Mononuclear cell (primary cell): ENCODE results near the gene RAB1B. TPM values are rescaled to one million over a fixed set of nuclear protein-coding genes. Genes with fewer than 3 reads are reported as not detected.
"Not testable (repeated sequence)": the region's sequence is repeated elsewhere in the genome, so short reads cannot be mapped to it uniquely, and the experiment has no call there.

Experiments
- H3K27me3 ChIP-seq: 2 replicates; pipeline ENCODE4 v1.6.0; 2011; ENCODE audit warnings: low read length, control low read depth; ENCODE audit not compliant: insufficient read depth
- H3K4me1 ChIP-seq: 2 replicates; pipeline ENCODE4 v1.5.1; 2011; ENCODE audit warnings: mild to moderate bottlenecking, low read length, control low read depth; ENCODE audit not compliant: insufficient read depth
- H3K4me3 ChIP-seq: 2 replicates; pipeline ENCODE4 v1.5.1; 2011; ENCODE audit warnings: mild to moderate bottlenecking, low read length, moderate library complexity
- H3K9me3 ChIP-seq: 2 replicates; pipeline ENCODE4 v1.5.1; 2011; ENCODE audit warnings: low read depth, mild to moderate bottlenecking, control low read depth, low read length
- total RNA-seq: library from RNA; depleted of rRNA; stranded (reverse); fragments of >200 nt; gene quantifications from one replicate; pipeline ENCODE4 v1.2.3, GENCODE V29; 2012

RAB1B gene
- total RNA-seq, 1 donor, result 40.5 TPM

DNA sequence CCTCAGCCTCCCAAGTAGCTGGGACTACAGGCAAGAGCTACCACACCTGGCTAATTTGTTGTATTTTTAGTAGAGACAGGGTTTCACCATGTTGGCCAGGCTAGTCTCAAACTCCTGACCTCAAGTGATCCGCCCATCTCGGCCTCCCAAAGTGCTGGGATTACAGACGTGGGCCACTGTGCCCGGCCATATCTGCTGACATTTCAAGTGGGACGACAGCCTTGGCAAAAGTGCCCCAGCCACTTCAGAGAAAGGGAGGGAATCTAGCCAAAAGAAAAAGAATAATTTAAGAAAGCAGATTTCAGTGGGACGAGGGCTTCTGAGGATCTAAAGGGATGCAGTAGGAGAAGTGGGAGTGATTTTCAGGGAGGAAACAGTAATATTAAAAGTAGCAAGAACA lies 15.4 kb upstream of the RAB1B start:
- not testable (repeated sequence) for H3K9me3 ChIP-seq, H3K4me3 ChIP-seq, H3K27me3 ChIP-seq
- H3K4me1 ChIP-seq, result peaks cover 11% of the 10 kb centered on the region

DNA sequence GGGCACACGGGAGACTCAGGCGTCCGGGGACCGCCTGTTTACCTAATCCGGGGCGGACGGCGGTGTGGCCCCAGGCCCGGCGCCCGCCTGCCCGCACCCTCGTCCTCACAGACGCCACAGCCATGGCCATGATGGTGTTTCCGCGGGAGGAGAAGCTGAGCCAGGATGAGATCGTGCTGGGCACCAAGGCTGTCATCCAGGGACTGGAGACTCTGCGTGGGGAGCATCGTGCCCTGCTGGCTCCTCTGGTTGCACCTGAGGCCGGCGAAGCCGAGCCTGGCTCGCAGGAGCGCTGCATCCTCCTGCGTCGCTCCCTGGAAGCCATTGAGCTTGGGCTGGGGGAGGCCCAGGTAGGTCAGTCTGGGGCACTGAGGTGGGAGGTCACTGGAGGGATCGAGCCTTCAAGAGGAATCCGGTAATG lies 10.0 kb upstream of the RAB1B start:
- H3K9me3 ChIP-seq, result no peaks in the 10 kb centered on the region
- peaks cover 6% of the 10 kb centered on the region for H3K27me3 ChIP-seq
- H3K4me3 ChIP-seq, result peak overlapping the region; percentile 70

DNA sequence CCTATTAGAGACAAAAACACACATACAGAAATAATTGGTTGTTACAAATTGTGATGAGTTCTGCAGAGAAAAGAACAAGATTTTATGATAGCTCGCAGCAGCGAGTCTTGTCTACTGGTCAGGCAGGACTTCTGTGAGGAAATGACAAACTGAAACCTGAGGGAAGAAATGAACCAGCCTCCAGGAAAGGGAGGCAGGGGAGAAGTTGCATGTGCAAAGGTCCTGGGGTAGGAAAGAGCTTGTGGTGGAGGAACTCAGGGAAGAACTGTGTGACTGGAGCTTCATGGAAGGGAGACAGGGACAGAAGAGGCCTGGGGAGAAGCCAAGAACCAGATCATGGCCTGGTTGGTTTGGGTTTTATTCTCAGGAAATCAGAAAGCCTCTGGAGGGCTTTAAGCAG lies 9.2 kb upstream of the RAB1B start:
- Histone ChIP-seq H3K4me1 (peaks cover 20% of the 10 kb centered on the region), H3K27me3 (peaks cover 6% of the 10 kb centered on the region), H3K9me3 (no peaks in the 10 kb centered on the region), H3K4me3 (no peak overlapping the region)

More for the DNA sequence above, 10.0 kb upstream of the RAB1B start:
- peaks cover 20% of the 10 kb centered on the region for H3K4me1 ChIP-seq

DNA sequence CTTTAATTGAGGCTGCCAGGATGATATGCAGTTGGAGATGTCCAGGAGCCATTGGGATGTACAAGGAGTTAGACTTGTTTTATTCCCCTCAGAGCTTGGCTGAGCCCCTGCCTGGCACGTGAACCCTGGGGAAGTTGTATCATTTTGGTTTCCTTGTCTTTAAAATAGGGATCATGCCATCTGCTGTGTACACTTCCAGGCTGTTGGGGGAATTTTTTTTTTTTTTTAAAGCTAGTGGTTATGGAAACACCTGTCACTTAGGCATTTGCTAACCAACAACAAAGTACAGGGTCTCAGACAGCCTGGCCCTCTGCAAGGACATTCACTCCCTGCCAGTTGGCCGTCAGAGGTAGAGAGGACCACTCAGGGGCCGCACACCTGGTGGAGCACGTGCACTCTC lies 8.5 kb upstream of the RAB1B start:
- Histone ChIP-seq H3K9me3 (no peaks in the 10 kb centered on the region), H3K4me1 (peaks cover 20% of the 10 kb centered on the region), H3K27me3 (peaks cover 6% of the 10 kb centered on the region), H3K4me3 (no peak overlapping the region)

DNA sequence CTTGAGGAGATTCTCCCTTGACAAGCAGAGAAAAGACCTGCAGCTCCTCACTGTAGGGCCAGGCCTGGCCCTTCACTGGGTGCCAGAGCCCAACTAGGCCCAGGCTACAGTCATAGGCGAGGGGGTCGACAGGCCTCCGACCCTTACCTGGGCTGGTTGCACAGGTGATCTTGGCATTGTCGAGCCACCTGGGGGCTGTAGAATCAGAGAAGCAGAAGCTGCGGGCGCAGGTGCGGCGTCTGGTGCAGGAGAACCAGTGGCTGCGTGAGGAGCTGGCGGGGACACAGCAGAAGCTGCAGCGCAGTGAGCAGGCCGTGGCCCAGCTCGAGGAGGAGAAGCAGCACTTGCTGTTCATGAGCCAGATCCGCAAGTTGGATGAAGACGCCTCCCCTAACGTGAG lies 6.9 kb upstream of the RAB1B start:
- Histone ChIP-seq H3K4me1 (peaks cover 15% of the 10 kb centered on the region), H3K4me3 (no peak overlapping the region), H3K9me3 (no peaks in the 10 kb centered on the region), H3K27me3 (peaks cover 3% of the 10 kb centered on the region)

DNA sequence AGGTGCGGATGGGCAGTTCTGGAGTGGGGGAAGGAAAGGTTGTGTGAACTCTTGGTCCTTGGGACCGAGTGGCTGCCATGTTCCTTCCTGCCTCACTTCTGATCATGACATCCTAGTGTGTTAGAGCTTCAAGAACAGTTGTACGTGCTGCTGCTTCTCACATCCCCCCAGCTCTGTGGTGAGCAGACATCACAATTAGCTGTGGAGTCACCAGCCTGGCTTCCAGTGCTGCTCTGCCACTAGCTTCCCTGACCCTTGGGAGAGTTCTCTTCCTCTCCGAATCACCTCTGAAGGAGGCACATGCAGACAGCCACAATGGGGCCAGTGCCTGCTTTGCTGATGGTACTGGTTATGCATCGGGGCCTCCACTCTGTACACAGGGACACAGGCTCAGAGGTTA lies 6.2 kb upstream of the RAB1B start:
- Histone ChIP-seq H3K4me3 (no peak overlapping the region), H3K9me3 (no peaks in the 10 kb centered on the region), H3K27me3 (no peaks in the 10 kb centered on the region), H3K4me1 (peaks cover 16% of the 10 kb centered on the region)

DNA sequence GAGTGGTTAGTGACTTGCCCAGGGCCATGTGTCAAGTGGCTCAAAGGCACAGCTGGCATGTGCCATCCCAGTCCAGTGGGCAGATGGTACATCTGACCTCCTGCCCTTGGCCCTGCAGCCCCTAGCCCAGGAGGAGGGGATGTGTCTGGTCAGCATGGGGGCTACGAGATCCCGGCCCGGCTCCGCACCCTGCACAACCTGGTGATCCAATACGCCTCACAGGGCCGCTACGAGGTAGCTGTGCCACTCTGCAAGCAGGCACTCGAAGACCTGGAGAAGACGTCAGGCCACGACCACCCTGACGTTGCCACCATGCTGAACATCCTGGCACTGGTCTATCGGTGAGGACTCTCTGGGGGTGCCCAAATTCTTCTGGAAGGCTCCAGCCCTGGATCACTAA lies 5.7 kb upstream of the RAB1B start:
- no peak overlapping the region for H3K4me3 ChIP-seq
- no peaks in the 10 kb centered on the region for H3K9me3 ChIP-seq
- H3K27me3 ChIP-seq, result no peaks in the 10 kb centered on the region
- peaks cover 18% of the 10 kb centered on the region for H3K4me1 ChIP-seq

DNA sequence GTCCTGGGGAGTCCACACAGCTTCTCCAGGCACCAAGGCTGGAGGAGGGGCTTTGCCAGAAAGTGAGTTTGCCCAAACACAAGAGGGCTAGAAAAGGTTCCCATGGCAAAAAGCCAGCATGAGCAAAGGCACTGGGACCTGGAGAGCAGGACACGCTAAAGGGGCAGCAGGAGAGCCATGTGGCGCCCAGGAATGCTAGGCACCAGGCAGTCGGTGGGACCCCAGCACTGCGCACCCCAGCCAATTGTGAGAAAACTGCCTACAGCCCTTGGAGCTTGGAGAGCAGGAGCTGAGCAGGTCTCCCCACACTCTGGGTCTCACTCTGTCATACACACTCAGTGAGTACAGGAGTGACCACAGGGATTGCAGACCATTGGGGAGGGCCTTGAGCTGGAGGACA lies 5.2 kb upstream of the RAB1B start:
- Histone ChIP-seq H3K27me3 (no peaks in the 10 kb centered on the region), H3K9me3 (no peaks in the 10 kb centered on the region), H3K4me1 (peaks cover 20% of the 10 kb centered on the region), H3K4me3 (no peak overlapping the region)

DNA sequence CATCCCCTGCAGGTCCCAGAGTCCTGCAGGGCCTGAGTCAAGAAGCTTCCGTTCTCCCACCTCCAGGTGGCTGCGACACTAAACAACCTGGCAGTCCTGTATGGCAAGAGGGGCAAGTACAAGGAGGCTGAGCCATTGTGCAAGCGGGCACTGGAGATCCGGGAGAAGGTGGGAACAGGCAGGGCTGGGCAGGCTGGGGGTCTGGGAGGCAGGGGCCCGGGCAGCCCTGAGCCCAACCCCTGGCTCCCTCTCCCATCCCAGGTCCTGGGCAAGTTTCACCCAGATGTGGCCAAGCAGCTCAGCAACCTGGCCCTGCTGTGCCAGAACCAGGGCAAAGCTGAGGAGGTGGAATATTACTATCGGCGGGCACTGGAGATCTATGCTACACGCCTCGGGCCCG lies 4.7 kb upstream of the RAB1B start:
- Histone ChIP-seq H3K4me3 (no peak overlapping the region), H3K4me1 (peaks cover 14% of the 10 kb centered on the region), H3K27me3 (no peaks in the 10 kb centered on the region), H3K9me3 (no peaks in the 10 kb centered on the region)

DNA sequence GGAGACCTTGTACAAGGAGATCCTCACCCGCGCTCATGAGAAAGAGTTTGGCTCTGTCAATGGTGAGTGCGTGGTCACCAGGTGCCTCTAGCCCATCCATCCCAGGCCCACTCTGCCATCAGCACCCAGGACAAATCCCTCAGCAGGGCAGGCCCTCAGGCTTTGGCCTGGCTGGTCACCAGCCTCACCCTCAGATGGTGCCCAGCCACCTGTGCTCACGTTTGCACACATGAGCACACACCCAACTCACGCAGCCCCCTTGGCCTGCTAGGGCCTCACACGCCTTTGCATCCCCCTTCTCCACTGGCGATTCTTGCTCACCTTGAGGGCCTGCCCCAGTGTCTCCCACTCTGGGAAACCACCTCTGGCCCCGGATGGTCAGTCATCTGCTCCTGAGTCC lies 4.1 kb upstream of the RAB1B start:
- Histone ChIP-seq H3K27me3 (no peaks in the 10 kb centered on the region), H3K4me1 (peaks cover 17% of the 10 kb centered on the region), H3K9me3 (no peaks in the 10 kb centered on the region), H3K4me3 (no peak overlapping the region)

DNA sequence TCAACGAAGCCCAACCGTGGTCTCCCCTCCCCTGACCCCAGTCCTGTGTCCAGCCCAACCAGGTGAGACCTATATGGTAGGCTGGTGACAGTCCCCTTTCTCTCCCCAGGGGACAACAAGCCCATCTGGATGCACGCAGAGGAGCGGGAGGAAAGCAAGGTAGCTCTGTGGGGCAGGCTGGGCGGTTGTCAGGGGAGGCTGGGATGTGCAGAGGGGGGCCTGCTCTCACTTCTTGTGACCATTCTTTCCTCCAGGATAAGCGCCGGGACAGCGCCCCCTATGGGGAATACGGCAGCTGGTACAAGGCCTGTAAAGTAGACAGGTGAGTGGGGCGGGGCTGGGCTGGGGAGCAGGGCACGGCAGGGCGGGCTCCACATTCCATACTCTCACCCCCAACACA lies 3.5 kb upstream of the RAB1B start:
- Histone ChIP-seq H3K4me3 (no peak overlapping the region), H3K27me3 (no peaks in the 10 kb centered on the region), H3K4me1 (peaks cover 23% of the 10 kb centered on the region), H3K9me3 (no peaks in the 10 kb centered on the region)

DNA sequence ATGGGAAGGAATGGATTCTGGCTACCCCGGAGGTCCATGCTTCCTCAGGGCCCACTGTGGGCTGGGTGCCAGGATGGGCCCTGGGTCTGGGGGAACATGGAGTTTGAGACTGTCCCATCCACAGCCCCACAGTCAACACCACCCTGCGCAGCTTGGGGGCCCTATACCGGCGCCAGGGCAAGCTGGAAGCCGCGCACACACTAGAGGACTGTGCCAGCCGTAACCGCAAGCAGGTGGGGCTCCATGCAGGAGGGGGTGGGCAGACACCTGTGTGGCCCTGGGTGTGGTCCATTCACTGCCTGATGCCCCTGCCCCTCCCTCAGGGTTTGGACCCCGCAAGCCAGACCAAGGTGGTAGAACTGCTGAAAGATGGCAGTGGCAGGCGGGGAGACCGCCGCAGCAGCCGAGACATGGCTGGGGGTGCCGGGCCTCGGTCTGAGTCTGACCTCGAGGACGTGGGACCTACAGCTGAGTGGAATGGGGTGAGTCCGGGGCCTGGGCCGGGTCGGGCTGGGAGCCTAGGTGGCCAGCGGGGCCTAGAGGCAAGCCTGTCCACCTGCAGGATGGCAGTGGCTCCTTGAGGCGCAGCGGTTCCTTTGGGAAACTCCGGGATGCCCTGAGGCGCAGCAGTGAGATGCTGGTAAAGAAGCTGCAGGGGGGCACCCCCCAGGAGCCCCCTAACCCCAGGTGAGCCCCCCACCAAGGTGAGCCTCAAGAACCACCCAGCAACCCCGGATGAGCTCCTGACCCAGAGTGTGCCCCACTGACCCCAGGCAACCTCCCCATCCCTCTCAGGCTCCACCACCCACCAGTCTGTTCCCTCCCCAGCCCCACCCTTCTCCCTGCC lies 2.7 kb upstream of the RAB1B start:
- Histone ChIP-seq H3K4me3 (no peak overlapping the region), H3K27me3 (no peaks in the 10 kb centered on the region), H3K9me3 (no peaks in the 10 kb centered on the region), H3K4me1 (peaks cover 31% of the 10 kb centered on the region)

DNA sequence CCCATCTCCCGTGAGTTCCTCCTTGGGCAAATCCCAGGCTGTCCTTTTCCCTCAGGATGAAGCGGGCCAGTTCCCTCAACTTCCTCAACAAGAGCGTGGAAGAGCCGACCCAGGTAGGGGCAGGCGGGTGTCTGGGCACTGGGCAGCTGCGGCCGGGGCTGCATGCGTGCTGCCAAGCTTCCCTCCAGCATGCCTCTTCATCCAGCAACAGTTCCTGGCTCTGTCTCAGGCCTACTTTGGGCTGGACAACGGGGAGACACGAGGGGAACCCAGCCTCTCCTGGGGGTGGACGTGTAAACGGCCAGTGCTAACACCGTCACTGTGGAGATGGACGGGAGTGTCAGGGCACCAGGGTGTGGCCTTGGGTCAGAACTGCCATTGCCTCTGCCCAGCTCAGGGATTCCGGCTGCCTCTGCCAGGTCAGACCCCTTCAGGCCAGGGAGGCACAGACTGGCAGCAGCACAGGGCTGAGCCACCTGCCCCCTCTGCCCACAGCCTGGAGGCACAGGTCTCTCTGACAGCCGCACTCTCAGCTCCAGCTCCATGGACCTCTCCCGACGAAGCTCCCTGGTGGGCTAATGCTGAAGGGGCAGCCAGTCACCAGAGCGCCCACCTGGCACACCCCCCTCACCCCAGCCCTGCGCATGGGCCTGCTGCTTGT lies 1.9 kb upstream of the RAB1B start:
- Histone ChIP-seq H3K9me3 (no peaks in the 10 kb centered on the region), H3K4me3 (no peak overlapping the region), H3K27me3 (no peaks in the 10 kb centered on the region), H3K4me1 (peaks cover 36% of the 10 kb centered on the region)

DNA sequence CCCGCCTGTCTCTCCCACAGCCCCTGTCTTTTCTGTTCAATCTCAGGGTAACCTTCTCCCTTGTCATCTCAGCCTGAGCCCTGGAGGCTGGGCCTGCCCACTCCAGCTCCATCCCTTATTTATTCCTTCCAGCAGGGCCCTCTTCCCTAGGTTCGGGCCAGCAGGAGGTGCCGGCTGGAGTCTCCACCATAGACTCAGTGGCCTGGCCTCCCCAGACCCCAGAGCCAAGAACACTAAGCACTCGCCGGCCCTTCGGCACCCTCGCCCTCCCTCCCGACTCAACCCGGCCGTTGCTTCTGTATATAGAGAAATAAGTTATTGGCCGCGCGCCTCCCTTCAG lies 1.4 kb upstream of the RAB1B start:
- Histone ChIP-seq H3K27me3 (no peaks in the 10 kb centered on the region), H3K9me3 (no peaks in the 10 kb centered on the region), H3K4me3 (peak overlapping the region; percentile 94), H3K4me1 (peaks cover 41% of the 10 kb centered on the region)

DNA sequence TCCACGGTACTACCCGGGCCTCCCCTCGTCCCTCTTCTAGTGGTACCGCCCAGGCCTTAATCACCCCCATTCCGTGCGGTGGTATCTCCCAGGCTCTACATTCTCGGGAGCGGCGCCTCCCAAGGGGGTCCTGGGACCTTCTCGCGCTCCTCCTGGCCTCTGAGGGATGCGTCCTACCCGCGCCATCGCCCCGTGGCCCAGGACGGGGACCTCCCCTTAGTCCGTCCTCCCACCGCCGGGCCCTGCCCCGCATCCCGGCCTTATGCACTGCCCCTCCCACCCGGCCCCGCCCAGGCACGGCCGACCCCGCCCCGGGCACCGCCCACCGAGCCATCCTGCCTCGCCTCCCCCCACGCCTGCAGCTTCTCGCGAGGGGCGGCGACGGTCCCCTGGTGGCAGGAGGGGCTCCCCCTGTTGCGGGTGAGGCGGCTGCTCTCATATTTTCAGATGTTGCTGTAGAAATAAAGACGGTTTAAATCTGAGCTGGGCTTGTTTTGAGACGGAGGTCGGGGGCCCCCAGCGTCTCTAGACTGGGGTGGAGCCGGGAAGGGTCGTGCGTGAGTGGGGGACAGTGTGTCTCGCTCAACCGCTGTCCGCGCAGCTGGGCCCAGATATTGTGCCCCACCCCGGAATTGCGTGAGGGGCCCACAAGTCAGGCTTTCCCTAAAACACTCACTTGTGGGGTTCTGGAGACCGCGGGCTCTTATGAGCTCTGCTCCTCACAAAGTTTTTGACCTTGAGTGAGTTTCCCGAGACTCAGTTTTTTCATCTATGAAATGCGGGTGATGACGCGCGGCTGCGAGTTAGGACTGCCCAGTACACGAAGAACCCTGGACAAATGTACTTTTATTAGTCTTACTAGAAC lies 828 bp upstream of the RAB1B start:
- Histone ChIP-seq H3K4me3 (peak overlapping the region; percentile 94), H3K4me1 (peaks cover 47% of the 10 kb centered on the region), H3K27me3 (no peaks in the 10 kb centered on the region), H3K9me3 (no peaks in the 10 kb centered on the region)
